K562 (cell line): ENCODE results near the gene CSTF1. TPM values are rescaled to one million over a fixed set of nuclear protein-coding genes. Genes with fewer than 3 reads are reported as not detected.

ENCODE experiments used
- ATAC-seq: fragments of 200-7000 bp; cut with Tn5 transposase; 3 replicates; pipeline ENCODE4 v1.9.1; 2020; ENCODE audit warnings: moderate library complexity
- BruUV-seq: library from RNA; stranded (reverse); fragments of 400-500 nt; replicated peaks from 2 replicates; lab custom pipeline; 2021; lab: Mats Ljungman, UMichigan
- CTCF ChIA-PET: fragments of 300-600 bp; formaldehyde crosslinking; extraction: SDS; loops from one replicate; lab custom pipeline; 2021; ENCODE audit warnings: low intra/inter-chr PET ratio; lab: Yijun Ruan, JAX
- POLR2A ChIA-PET: fragments of 300-600, 350-650 bp; sonication (Branson Sonifier 250); formaldehyde crosslinking; extraction: SDS; loops from one replicate; lab custom pipeline; 2021; ENCODE audit warnings: antibody characterized with exemption, inconsistent platforms; lab: Yijun Ruan, JAX
- DNase-seq, 4 experiments: peaks; one replicate each; pipeline versions ENCODE4 v3.0.0 to v3.0.0-alpha.2; 2011 to 2018; ENCODE audit warnings: low spot score in 3 of 4, mixed read lengths in 3 of 4; ENCODE audit errors: extremely low read depth in 1 of 4
- FAIRE-seq: peaks from 2 replicates; lab custom pipeline; 2011; peaks lifted over from hg19 to GRCh38; lab: Jason Lieb, UNC
- H2AFZ ChIP-seq: 2 replicates; pipeline ENCODE4 v1.6.0; 2011; ENCODE audit warnings: low read depth, low read length, control low read depth, inconsistent platforms
- H3K27ac ChIP-seq: fragments of 200-600 bp; 3 replicates; pipeline ENCODE4 v1.8.0; 2011; ENCODE audit warnings: low read depth, mild to moderate bottlenecking, control low read depth, inconsistent platforms, low read length, moderate library complexity, mixed read lengths; ENCODE audit errors: extremely low read depth
- H3K27me3 ChIP-seq, 2 experiments: fragments of 300-600 bp in 1 of 2; 2 replicates in 1 of 2; 3 replicates in 1 of 2; pipeline versions ENCODE4 v1.6.0 to v1.8.0; 2011; ENCODE audit warnings: inconsistent platforms in 2 of 2, low read length in 2 of 2, mild to moderate bottlenecking in 1 of 2, mixed read lengths in 1 of 2, moderate library complexity in 1 of 2; ENCODE audit not compliant: control insufficient read depth in 2 of 2, insufficient read depth in 2 of 2
- H3K36me3 ChIP-seq: fragments of 300-600 bp; 3 replicates; pipeline ENCODE4 v1.8.0; 2011; ENCODE audit warnings: mild to moderate bottlenecking, low read length, inconsistent platforms; ENCODE audit not compliant: control insufficient read depth, insufficient read depth
- H3K4me1 ChIP-seq, 2 experiments: fragments of 200-600 bp in 1 of 2; replicated peaks in 1 of 2; 2 replicates in 1 of 2; 3 replicates in 1 of 2; pipeline versions ENCODE4 v1.5.1 to v1.8.0; 2011; ENCODE audit warnings: inconsistent platforms in 2 of 2, low read length in 2 of 2, mild to moderate bottlenecking in 1 of 2, mixed read lengths in 1 of 2, moderate library complexity in 1 of 2; ENCODE audit not compliant: control insufficient read depth in 2 of 2, insufficient read depth in 2 of 2
- H3K4me2 ChIP-seq: 2 replicates; pipeline ENCODE4 v1.6.1; 2011; ENCODE audit warnings: low read length, control low read depth, inconsistent platforms, mixed read lengths; ENCODE audit not compliant: insufficient read depth
- H3K4me3 ChIP-seq: fragments of 200-600 bp; sonication (generic), shearing (Covaris generic); 2 replicates; pipeline ENCODE4 v1.5.1; 2016; ENCODE audit warnings: control low read depth, inconsistent platforms
- H3K79me2 ChIP-seq: fragments of 200-600 bp; 3 replicates; pipeline ENCODE4 v1.8.0; 2011; ENCODE audit warnings: low read length, inconsistent platforms; ENCODE audit not compliant: control insufficient read depth, insufficient read depth
- H3K9ac ChIP-seq, 2 experiments: 2 replicates each; pipeline versions ENCODE4 v1.6.0 to v1.6.1; 2011; ENCODE audit warnings: low read depth in 2 of 2, low read length in 2 of 2, control low read depth in 1 of 2, inconsistent platforms in 1 of 2, mild to moderate bottlenecking in 1 of 2, mixed read lengths in 1 of 2; ENCODE audit not compliant: insufficient read depth in 1 of 2
- H3K9me1 ChIP-seq: one replicate; pipeline ENCODE4 v1.6.0; 2011; ENCODE audit warnings: inconsistent platforms, mild to moderate bottlenecking, low read length, moderate library complexity; ENCODE audit not compliant: control insufficient read depth, insufficient read depth
- H3K9me3 ChIP-seq: replicated peaks from 2 replicates; pipeline ENCODE4 v1.5.1; 2011; ENCODE audit warnings: low read depth, low read length, inconsistent platforms; ENCODE audit not compliant: control insufficient read depth, insufficient read depth
- H4K20me1 ChIP-seq: replicated peaks from 2 replicates; pipeline ENCODE4 v1.6.1; 2011; ENCODE audit warnings: low read length, inconsistent platforms, mixed read lengths; ENCODE audit not compliant: control insufficient read depth, insufficient read depth
- BHLHE40 ChIP-seq: IDR thresholded peaks from 2 replicates; pipeline ENCODE4 v1.6.1; 2011; ENCODE audit warnings: low read length, improper control_type of control experiment
- CCNT2 ChIP-seq: IDR thresholded peaks from 2 replicates; pipeline ENCODE4 v1.6.1; 2011; ENCODE audit warnings: borderline replicate concordance, low read depth, mild to moderate bottlenecking, moderate library complexity, mixed read lengths, low read length; ENCODE audit not compliant: insufficient read length; ENCODE audit errors: extremely low read depth
- ETV5 ChIP-seq: sonication (generic); formaldehyde crosslinking; IDR thresholded peaks from 2 replicates; pipeline ENCODE4 v1.4.0; 2020; ENCODE audit warnings: low read depth, mild to moderate bottlenecking, missing genetic modification reagents
- GTF2A2 ChIP-seq: IDR thresholded peaks from 2 replicates; pipeline ENCODE4 v1.6.1; 2016; ENCODE audit warnings: mild to moderate bottlenecking, missing genetic modification characterization, missing compliant biosample characterization
- HINFP ChIP-seq: fragments of 450-650 bp; conservative IDR thresholded peaks from 2 replicates; pipeline ENCODE4 v1.6.1; 2016; ENCODE audit warnings: missing genetic modification characterization, low read depth, mild to moderate bottlenecking, control low read depth, missing compliant biosample characterization
- ILF3 ChIP-seq: fragments of 450-650 bp; IDR thresholded peaks from 2 replicates; pipeline ENCODE4 v1.6.1; 2018; ENCODE audit warnings: antibody characterized with exemption, mild to moderate bottlenecking, moderate library complexity, borderline replicate concordance
- KLF6 ChIP-seq: fragments of 250-450 bp; sonication (Bioruptor Pico); IDR thresholded peaks from 2 replicates; pipeline ENCODE4 v1.4.0; 2020; ENCODE audit warnings: mild to moderate bottlenecking, moderate library complexity, borderline replicate concordance
- RB1 ChIP-seq: fragments of 450-650 bp; IDR thresholded peaks from 2 replicates; pipeline ENCODE4 v1.6.1; 2017; ENCODE audit warnings: low read depth, mild to moderate bottlenecking
- SAP30 ChIP-seq: fragments of 200-600 bp; sonication (generic); IDR thresholded peaks from 2 replicates; pipeline ENCODE4 v1.6.1; 2012; ENCODE audit warnings: borderline replicate concordance, low read depth, mild to moderate bottlenecking, moderate library complexity, low read length, control low read depth, inconsistent platforms; ENCODE audit not compliant: insufficient read depth, poor library complexity, severe bottlenecking
- SOX6 ChIP-seq: fragments of 450-650 bp; IDR thresholded peaks from 2 replicates; pipeline ENCODE4 v1.6.1; 2014; ENCODE audit warnings: mild to moderate bottlenecking
- STAT5B ChIP-seq: fragments of 250-450 bp; sonication (Bioruptor Pico); IDR thresholded peaks from 2 replicates; pipeline ENCODE4 v1.8.0; 2021; ENCODE audit warnings: mild to moderate bottlenecking, inconsistent platforms
- ZNF318 ChIP-seq, 2 experiments: fragments of 450-650 bp; IDR thresholded peaks; 2 replicates each; pipeline ENCODE4 v1.6.1; 2016; ENCODE audit warnings: mild to moderate bottlenecking in 2 of 2, borderline replicate concordance in 1 of 2, low read depth in 1 of 2, moderate library complexity in 1 of 2
- ZNF57 ChIP-seq: fragments of 450-650 bp; formaldehyde crosslinking; IDR thresholded peaks from 2 replicates; pipeline ENCODE4 v1.4.0; 2020; ENCODE audit warnings: mild to moderate bottlenecking, moderate library complexity
- ZNF77 ChIP-seq: fragments of 250-450 bp; sonication (Bioruptor Pico); IDR thresholded peaks from 2 replicates; pipeline ENCODE4 v1.5.0; 2020
- WGBS: fragments of 100-300 bp; shearing (Covaris generic); methylation state at CpG from one replicate; pipeline ENCODE4 v1.1.6; 2016; ENCODE audit warnings: low coverage, mixed read lengths; ENCODE audit not compliant: insufficient coverage; ENCODE audit errors: missing lambda C conversion rate; 5-methylcytosine and 5-hydroxymethylcytosine counted together
- in situ Hi-C: fragments of 300-500 bp; cut with MboI; formaldehyde crosslinking; loops from 4 replicates; pipeline ENCODE4 v1.15.0; 2018; ENCODE audit warnings: inconsistent platforms, mixed read lengths
- intact Hi-C: fragments of 100-400 bp; cut with micrococcal nuclease; formaldehyde crosslinking; loops from 2 replicates; pipeline ENCODE4 v1.14.2; 2022
- polyA plus RNA-seq, 8 experiments: library from polyadenylated mRNA; depleted of rRNA in 4 of 8; stranded (reverse) in 5 of 8; unstranded in 3 of 8; fragments of >200 nt; fragmentation: Nextera tagmentation in 2 of 8; fragmentation: Illumina TruSeq in 1 of 8; extraction: Ambion mirVana in 2 of 8; extraction: Trizol in 1 of 8; gene quantifications; 2 replicates each; pipeline versions ENCODE4 v1.2.1 to v1.2.3, GENCODE V29; 2011 to 2014; ENCODE audit warnings: inconsistent platforms in 1 of 8, missing spikeins in 1 of 8
- total RNA-seq, 7 experiments: library from RNA; depleted of rRNA in 6 of 7; stranded (reverse); fragments of >200 nt in 6 of 7; fragmentation: Illumina TruSeq in 2 of 7; extraction: Trizol in 2 of 7; gene quantifications; 2 replicates each; pipeline versions ENCODE4 v1.2.1 to v1.2.3, GENCODE V29; 2011 to 2021; ENCODE audit warnings: low replicate concordance in 1 of 7

CSTF1 gene
- total and polyA plus RNA-seq, 9 of the 15 experiments (the other 6 are each of a cell fraction or from before 2014, with no cell fraction given): 30.8 to 110 (median 53.4) TPM

GRCh38 chr20:56424931-56425330 is 32.5 kb downstream of the CSTF1 start:
- Histone ChIP-seq H2AFZ (no peak overlapping the region), H3K9ac (no peak overlapping the region), H3K4me1 (peaks cover 35 to 81% of the 10 kb centered on the region in 2 experiments), H3K79me2 (peaks cover 99% of the 10 kb centered on the region), H3K36me3 (peaks cover 83% of the 10 kb centered on the region), H3K27ac (no peak overlapping the region; the same call in 2 of the 3 replicates), H3K9me3 (no peaks in the 10 kb centered on the region), H3K4me3 (no peak overlapping the region), H3K4me2 (no peak overlapping the region; the same call in 1 of the 2 replicates), H4K20me1 (peaks cover 31% of the 10 kb centered on the region), H3K9me1 (no peaks in the 10 kb centered on the region), H3K27me3 (no peaks in the 10 kb centered on the region)
- BruUV-seq: no TSS peak
- FAIRE-seq (no peak), ATAC-seq (no peak), DNase-seq (no peak)
- WGBS: 100% methylated on average over 1 of the region's 1 CpG
- in situ Hi-C loops: no loop called here
- intact Hi-C loops: no loop called here
- POLR2A ChIA-PET: interaction anchor here (0.7 to 6.8 kb wide), 4 partner anchors 9 to 30 kb away, joined by 3 to 72 read pairs (median 4); partner anchors contain the start of gene CASS4
- CTCF ChIA-PET: no interaction called here
- TF ChIP-seq SOX6: no peak
- TF ChIP-seq CCNT2: no peak
- TF ChIP-seq ZNF77: no peak
- no peak for TF ChIP-seq KLF6
- TF ChIP-seq ZNF57 (CRISPR knock-in tag): no peak
- TF ChIP-seq HINFP (tag): no peak
- TF ChIP-seq ILF3: no peak
- no peak for TF ChIP-seq GTF2A2 (tag)
- TF ChIP-seq ZNF318 (IDR thresholded peaks at IDR 0.05; ENCODE audit: borderline replicate concordance in 1 of 2, low read depth in 1 of 2): no peak
- no peak for TF ChIP-seq RB1
- no peak for TF ChIP-seq ETV5
- no peak for TF ChIP-seq STAT5B
- no peak for TF ChIP-seq SAP30
- TF ChIP-seq BHLHE40: no peak
